ENCODE results near the gene MMP2.

DNA sequence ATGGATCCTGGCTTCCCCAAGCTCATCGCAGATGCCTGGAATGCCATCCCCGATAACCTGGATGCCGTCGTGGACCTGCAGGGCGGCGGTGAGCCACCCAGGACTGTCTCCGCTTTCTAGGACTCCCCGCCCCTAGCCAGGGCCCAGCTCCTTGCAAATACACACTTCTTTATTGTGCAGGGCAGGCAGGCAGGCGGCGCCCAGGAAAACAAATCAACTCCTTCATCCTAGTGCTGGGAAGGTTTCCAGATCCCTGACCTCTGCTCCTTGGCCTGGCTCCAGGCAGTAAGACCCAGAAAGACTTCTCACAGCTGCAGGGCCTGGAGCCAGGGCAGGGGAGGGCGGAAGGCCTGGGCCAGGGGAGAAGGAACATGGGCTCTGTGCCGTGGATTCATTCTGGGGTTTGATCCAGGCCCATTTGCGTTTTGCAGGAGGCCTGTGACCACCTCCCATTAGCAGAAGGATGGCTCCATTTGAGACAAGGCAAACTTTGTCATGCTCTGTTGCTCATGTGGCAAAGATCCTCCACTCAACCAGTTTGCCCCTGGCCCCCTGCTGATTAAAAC lies 23.9 kb downstream of the MMP2 start:
- TF ChIP-seq CTCF (IDR thresholded peaks at IDR 0.05) (no peak), ZFX (IDR thresholded peaks at IDR 0.05; ENCODE audit: borderline replicate concordance) (no peak)
